Left ventricle myocardium inferior (tissue), 1 donor: ENCODE data around the gene ZAP70. TPM values are rescaled to one million over a fixed set of nuclear protein-coding genes. Genes with fewer than 3 reads are reported as not detected.

Source experiments
- DNase-seq: peaks from one replicate; pipeline ENCODE4 v3.0.0-alpha.2; 2020
- H3K27ac ChIP-seq: fragments of 200-600 bp; replicated peaks from 2 replicates; pipeline ENCODE4 v1.8.0; 2021
- H3K27me3 ChIP-seq: fragments of 200-600 bp; 2 replicates; pipeline ENCODE4 v1.8.0; 2021; ENCODE audit warnings: low read depth
- H3K36me3 ChIP-seq: fragments of 200-600 bp; 2 replicates; pipeline ENCODE4 v1.8.0; 2021
- H3K4me1 ChIP-seq: fragments of 200-600 bp; 2 replicates; pipeline ENCODE4 v1.8.0; 2021
- H3K4me3 ChIP-seq: fragments of 200-600 bp; 2 replicates; pipeline ENCODE4 v1.8.0; 2021; ENCODE audit warnings: mild to moderate bottlenecking, moderate library complexity
- H3K9me3 ChIP-seq: fragments of 200-600 bp; replicated peaks from 2 replicates; pipeline ENCODE4 v1.8.0; 2021
- CTCF ChIP-seq: fragments of 200-600 bp; IDR thresholded peaks from 2 replicates; pipeline ENCODE4 v1.8.0; 2021; ENCODE audit warnings: antibody characterized with exemption, mild to moderate bottlenecking, borderline replicate concordance
- intact Hi-C: fragments of 100-400 bp; cut with micrococcal nuclease; formaldehyde crosslinking; loops from one replicate; pipeline ENCODE4 v1.11.0; 2022
- total RNA-seq: library from RNA; stranded (reverse); fragmentation: NEBNext Ultra II Directional; extraction: Animal tissue kit (Norgen Biotek cat#: 25700); gene quantifications from one replicate; pipeline ENCODE4 v1.2.1, GENCODE V29; 2021
- donor health status: DM: no; HTN: yes; CAD: no; lungs with severe emphysema.

Gene ZAP70
- total RNA-seq, 1 donor from 2014 or later = 0.55 TPM

GRCh38 chr2:97766567-97766966 lies 53.2 kb downstream of the ZAP70 start:
- no peak for TF ChIP-seq CTCF
- Histone ChIP-seq H3K4me1 (peaks cover 60% of the 10 kb centered on the region), H3K27ac (peak overlapping the region; percentile 66), H3K27me3 (no peaks in the 10 kb centered on the region), H3K9me3 (no peaks in the 10 kb centered on the region), H3K36me3 (peaks cover 38% of the 10 kb centered on the region), H3K4me3 (no peak overlapping the region)
- intact Hi-C loops = no loop called here
- DNase-seq = peak; percentile 44

GRCh38 chr2:97769308-97769707 lies 55.9 kb downstream of the ZAP70 start:
- H3K36me3 ChIP-seq = peaks cover 45% of the 10 kb centered on the region
- no peak for DNase-seq
- H3K4me1 ChIP-seq = peaks cover 58% of the 10 kb centered on the region

GRCh38 chr2:97769711-97770110 lies 56.3 kb downstream of the ZAP70 start:
- no peak for TF ChIP-seq CTCF
- Histone ChIP-seq H3K36me3 (peaks cover 45% of the 10 kb centered on the region), H3K27me3 (no peaks in the 10 kb centered on the region), H3K27ac (peak overlapping the region; percentile 36), H3K9me3 (no peaks in the 10 kb centered on the region), H3K4me1 (peaks cover 54% of the 10 kb centered on the region), H3K4me3 (no peak overlapping the region)
- DNase-seq = no peak
- intact Hi-C loops = no loop called here

More at GRCh38 chr2:97769308-97769707, 55.9 kb downstream of the ZAP70 start:
- no peak for TF ChIP-seq CTCF
- Histone ChIP-seq H3K4me3 (no peak overlapping the region), H3K27ac (peak overlapping the region; percentile 36), H3K27me3 (no peaks in the 10 kb centered on the region), H3K9me3 (no peaks in the 10 kb centered on the region)
- intact Hi-C loops = no loop called here

- Histone ChIP-seq H3K4me1 (peaks cover 47% of the 10 kb centered on the region), H3K9me3 (no peaks in the 10 kb centered on the region), H3K27ac (no peak overlapping the region), H3K36me3 (peaks cover 45% of the 10 kb centered on the region), H3K27me3 (no peaks in the 10 kb centered on the region), H3K4me3 (no peak overlapping the region)
- no peak for DNase-seq
- TF ChIP-seq CTCF = no peak
- intact Hi-C loops = no loop called here
Observed at GRCh38 chr2:97770445-97770844, 57.1 kb downstream of the ZAP70 start.

- no peak overlapping the region for H3K4me3 ChIP-seq
- H3K36me3 ChIP-seq = peaks cover 56% of the 10 kb centered on the region
- H3K4me1 ChIP-seq = peaks cover 9% of the 10 kb centered on the region
- no peak overlapping the region for H3K27ac ChIP-seq
- no peak for DNase-seq
- no peaks in the 10 kb centered on the region for H3K9me3 ChIP-seq
- intact Hi-C loops = no loop called here
- TF ChIP-seq CTCF = peak; percentile 28
- H3K27me3 ChIP-seq = no peaks in the 10 kb centered on the region
Observed at GRCh38 chr2:97774425-97774824, 61.0 kb downstream of the ZAP70 start.

GRCh38 chr2:97775074-97775473 lies 61.7 kb downstream of the ZAP70 start:
- Histone ChIP-seq H3K4me3 (no peak overlapping the region), H3K36me3 (peaks cover 57% of the 10 kb centered on the region), H3K27me3 (no peaks in the 10 kb centered on the region), H3K4me1 (peaks cover 2% of the 10 kb centered on the region), H3K27ac (no peak overlapping the region), H3K9me3 (no peaks in the 10 kb centered on the region)
- TF ChIP-seq CTCF = no peak
- intact Hi-C loops = no loop called here
- DNase-seq = no peak
